GM18909 (cell line): ENCODE data around the gene IGFBP7.

ENCODE experiments used
- ATAC-seq: cut with Tn5 transposase; IDR thresholded peaks from one replicate; pipeline ENCODE4 v1.9.1; 2021; ENCODE audit warnings: mild to moderate bottlenecking; ENCODE audit not compliant: unreplicated experiment, poor library complexity

Gene IGFBP7

GRCh38 chr4:57109847-57110639, at the start of gene IGFBP7:
Gene IGFBP7 (minus strand): TSS chr4:57110385. CDS start chr4:57110351, 34 bp downstream.
- ATAC-seq: peak; percentile 51

- no peak for ATAC-seq
These were observed 49.7 kb upstream of the IGFBP7 start for GRCh38 chr4:57159866-57160265.

GRCh38 chr4:57158762-57159161, 48.6 kb upstream of the IGFBP7 start:
- ATAC-seq: no peak

GRCh38 chr4:57158221-57158620, 48.0 kb upstream of the IGFBP7 start:
- ATAC-seq: no peak

- no peak for ATAC-seq
These were observed 47.5 kb upstream of the IGFBP7 start for GRCh38 chr4:57157596-57158137.

- no peak for ATAC-seq
These were observed 46.2 kb upstream of the IGFBP7 start for GRCh38 chr4:57156242-57156990.

GRCh38 chr4:57154926-57155325, 44.7 kb upstream of the IGFBP7 start:
- ATAC-seq: no peak

- no peak for ATAC-seq
These were observed 44.0 kb upstream of the IGFBP7 start for GRCh38 chr4:57154191-57154590.

- no peak for ATAC-seq
These were observed 43.0 kb upstream of the IGFBP7 start for GRCh38 chr4:57153207-57153606.

GRCh38 chr4:57151481-57151880, 41.3 kb upstream of the IGFBP7 start:
- ATAC-seq: no peak

- no peak for ATAC-seq
These were observed 39.6 kb upstream of the IGFBP7 start for GRCh38 chr4:57149833-57150232.

GRCh38 chr4:57148831-57149505, 38.8 kb upstream of the IGFBP7 start:
- no peak for ATAC-seq

GRCh38 chr4:57148177-57148576, 38.0 kb upstream of the IGFBP7 start:
- no peak for ATAC-seq

- ATAC-seq: no peak
These were observed 37.3 kb upstream of the IGFBP7 start for GRCh38 chr4:57147335-57148060.

- ATAC-seq: no peak
These were observed 36.3 kb upstream of the IGFBP7 start for GRCh38 chr4:57146444-57146843.

- no peak for ATAC-seq
These were observed 34.3 kb upstream of the IGFBP7 start for GRCh38 chr4:57144466-57144865.

- no peak for ATAC-seq
These were observed 29.6 kb upstream of the IGFBP7 start for GRCh38 chr4:57139783-57140182.

- ATAC-seq: no peak
These were observed 27.1 kb upstream of the IGFBP7 start for GRCh38 chr4:57137261-57137660.

GRCh38 chr4:57136281-57136680, 26.1 kb upstream of the IGFBP7 start:
- no peak for ATAC-seq

- ATAC-seq: no peak
These were observed 22.6 kb upstream of the IGFBP7 start for GRCh38 chr4:57132743-57133137.
